ENCODE measurements around the gene ADK. TPM values are rescaled to one million over a fixed set of nuclear protein-coding genes. Genes with fewer than 3 reads are reported as not detected.
A peak's percentile ranks its signal among the peaks of the same experiment; 100 is the strongest.
"Not testable (repeated sequence)": the region's sequence is repeated elsewhere in the genome, so short reads cannot be mapped to it uniquely, and the experiment has no call there.

ADK gene
- total RNA-seq, 1 donor from 2014 or later = 31.9 TPM

GRCh38 chr10:74293686-74294371 is 142.8 kb downstream of the ADK start:
- peaks cover 2% of the 10 kb centered on the region for H3K9me3 Mint-ChIP-seq (ENCODE audit: low read depth)
- peak overlapping the region; percentile 97 for H3K27ac Mint-ChIP-seq (ENCODE audit: unreplicated experiment)
- peaks cover 1% of the 10 kb centered on the region for H3K36me3 Mint-ChIP-seq (ENCODE audit: low read depth)
- no peak for TF ChIP-seq CTCF (IDR thresholded peaks at IDR 0.05)
- H3K27me3 Mint-ChIP-seq (ENCODE audit: low read depth) = no peaks in the 10 kb centered on the region
- no peak for DNase-seq (ENCODE audit: low spot score)
- peak overlapping the region; percentile 29 for H3K4me3 Mint-ChIP-seq (ENCODE audit: unreplicated experiment)
- peaks cover 69% of the 10 kb centered on the region for H3K4me1 Mint-ChIP-seq (ENCODE audit: low read depth)

GRCh38 chr10:74297389-74298080 is 146.5 kb downstream of the ADK start:
- Mint-ChIP-seq H3K4me1 (ENCODE audit: low read depth) (peaks cover 37% of the 10 kb centered on the region), H3K4me3 (ENCODE audit: unreplicated experiment) (no peak overlapping the region), H3K27me3 (ENCODE audit: low read depth) (no peaks in the 10 kb centered on the region), H3K9me3 (ENCODE audit: low read depth) (peaks cover 2% of the 10 kb centered on the region), H3K27ac (ENCODE audit: unreplicated experiment) (no peak overlapping the region), H3K36me3 (ENCODE audit: low read depth) (peaks cover 1% of the 10 kb centered on the region)
- TF ChIP-seq CTCF (IDR thresholded peaks at IDR 0.05) = no peak
- DNase-seq (ENCODE audit: low spot score) = no peak

- not testable (repeated sequence) for H3K4me3 Mint-ChIP-seq (ENCODE audit: unreplicated experiment); H3K27me3 Mint-ChIP-seq (ENCODE audit: low read depth); H3K27ac Mint-ChIP-seq (ENCODE audit: unreplicated experiment); DNase-seq (ENCODE audit: low spot score); H3K9me3 Mint-ChIP-seq (ENCODE audit: low read depth); H3K36me3 Mint-ChIP-seq (ENCODE audit: low read depth)
- peaks cover 25% of the 10 kb centered on the region for H3K4me1 Mint-ChIP-seq (ENCODE audit: low read depth)
Observed at GRCh38 chr10:74300074-74300621, 149.1 kb downstream of the ADK start.

- peaks cover 24% of the 10 kb centered on the region for H3K4me1 Mint-ChIP-seq (ENCODE audit: low read depth)
- no peak for DNase-seq (ENCODE audit: low spot score)
- no peak overlapping the region for H3K27ac Mint-ChIP-seq (ENCODE audit: unreplicated experiment)
- H3K9me3 Mint-ChIP-seq (ENCODE audit: low read depth) = no peaks in the 10 kb centered on the region
- H3K27me3 Mint-ChIP-seq (ENCODE audit: low read depth) = no peaks in the 10 kb centered on the region
- no peak overlapping the region for H3K4me3 Mint-ChIP-seq (ENCODE audit: unreplicated experiment)
- H3K36me3 Mint-ChIP-seq (ENCODE audit: low read depth) = no peaks in the 10 kb centered on the region
- no peak for TF ChIP-seq CTCF (IDR thresholded peaks at IDR 0.05)
Observed at GRCh38 chr10:74300666-74301065, 149.6 kb downstream of the ADK start.

- Mint-ChIP-seq H3K4me1 (ENCODE audit: low read depth) (peaks cover 45% of the 10 kb centered on the region), H3K4me3 (ENCODE audit: unreplicated experiment) (no peak overlapping the region), H3K27ac (ENCODE audit: unreplicated experiment) (no peak overlapping the region), H3K9me3 (ENCODE audit: low read depth) (peaks cover 6% of the 10 kb centered on the region), H3K36me3 (ENCODE audit: low read depth) (no peaks in the 10 kb centered on the region), H3K27me3 (ENCODE audit: low read depth) (no peaks in the 10 kb centered on the region)
- TF ChIP-seq CTCF (IDR thresholded peaks at IDR 0.05) = no peak
- DNase-seq (ENCODE audit: low spot score) = no peak
Observed at GRCh38 chr10:74305730-74306129, 154.7 kb downstream of the ADK start.

All from chondrocyte (in vitro differentiated cells).